CD4-positive, alpha-beta T cell treated with Interleukin-10 for 1 hour (primary cell): ENCODE measurements around the gene DHX57.
A peak's percentile ranks its signal among the peaks of the same experiment; 100 is the strongest.

ENCODE experiments used
- DNase-seq: peaks from one replicate; pipeline ENCODE4 v3.0.0-alpha.2; 2020

DHX57 gene, protein sequence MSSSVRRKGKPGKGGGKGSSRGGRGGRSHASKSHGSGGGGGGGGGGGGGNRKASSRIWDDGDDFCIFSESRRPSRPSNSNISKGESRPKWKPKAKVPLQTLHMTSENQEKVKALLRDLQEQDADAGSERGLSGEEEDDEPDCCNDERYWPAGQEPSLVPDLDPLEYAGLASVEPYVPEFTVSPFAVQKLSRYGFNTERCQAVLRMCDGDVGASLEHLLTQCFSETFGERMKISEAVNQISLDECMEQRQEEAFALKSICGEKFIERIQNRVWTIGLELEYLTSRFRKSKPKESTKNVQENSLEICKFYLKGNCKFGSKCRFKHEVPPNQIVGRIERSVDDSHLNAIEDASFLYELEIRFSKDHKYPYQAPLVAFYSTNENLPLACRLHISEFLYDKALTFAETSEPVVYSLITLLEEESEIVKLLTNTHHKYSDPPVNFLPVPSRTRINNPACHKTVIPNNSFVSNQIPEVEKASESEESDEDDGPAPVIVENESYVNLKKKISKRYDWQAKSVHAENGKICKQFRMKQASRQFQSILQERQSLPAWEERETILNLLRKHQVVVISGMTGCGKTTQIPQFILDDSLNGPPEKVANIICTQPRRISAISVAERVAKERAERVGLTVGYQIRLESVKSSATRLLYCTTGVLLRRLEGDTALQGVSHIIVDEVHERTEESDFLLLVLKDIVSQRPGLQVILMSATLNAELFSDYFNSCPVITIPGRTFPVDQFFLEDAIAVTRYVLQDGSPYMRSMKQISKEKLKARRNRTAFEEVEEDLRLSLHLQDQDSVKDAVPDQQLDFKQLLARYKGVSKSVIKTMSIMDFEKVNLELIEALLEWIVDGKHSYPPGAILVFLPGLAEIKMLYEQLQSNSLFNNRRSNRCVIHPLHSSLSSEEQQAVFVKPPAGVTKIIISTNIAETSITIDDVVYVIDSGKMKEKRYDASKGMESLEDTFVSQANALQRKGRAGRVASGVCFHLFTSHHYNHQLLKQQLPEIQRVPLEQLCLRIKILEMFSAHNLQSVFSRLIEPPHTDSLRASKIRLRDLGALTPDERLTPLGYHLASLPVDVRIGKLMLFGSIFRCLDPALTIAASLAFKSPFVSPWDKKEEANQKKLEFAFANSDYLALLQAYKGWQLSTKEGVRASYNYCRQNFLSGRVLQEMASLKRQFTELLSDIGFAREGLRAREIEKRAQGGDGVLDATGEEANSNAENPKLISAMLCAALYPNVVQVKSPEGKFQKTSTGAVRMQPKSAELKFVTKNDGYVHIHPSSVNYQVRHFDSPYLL (N-terminal part only)

GRCh38 chr2:38875576-38876367 is at the start of gene DHX57, which contains the start of gene MORN2:
Gene DHX57 (minus strand): TSS chr2:38875934. CDS start chr2:38868405, 7,529 bp downstream.
Gene MORN2 (plus strand): TSS chr2:38875976.
- peak; percentile 81 for DNase-seq

DNA sequence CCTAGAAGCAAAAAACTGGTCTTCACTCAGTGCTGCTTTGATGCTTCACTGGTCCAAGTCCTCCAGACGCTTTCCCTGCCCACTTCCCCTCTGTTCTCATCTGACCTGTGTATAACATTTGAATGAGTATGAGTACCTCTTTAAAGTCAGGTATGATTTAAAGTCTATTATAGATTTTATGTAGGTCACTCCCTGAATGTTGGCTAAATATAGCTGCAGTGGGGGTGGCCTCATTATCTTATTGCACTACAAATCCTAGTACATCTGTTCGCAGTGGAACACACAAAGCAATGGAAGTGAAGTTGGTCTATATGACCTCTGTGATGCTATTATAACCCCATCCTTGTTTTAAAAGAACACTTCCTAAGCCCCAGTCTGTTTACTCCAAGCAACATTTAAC is 47.2 kb upstream of the DHX57 start:
- DNase-seq = no peak

DNA sequence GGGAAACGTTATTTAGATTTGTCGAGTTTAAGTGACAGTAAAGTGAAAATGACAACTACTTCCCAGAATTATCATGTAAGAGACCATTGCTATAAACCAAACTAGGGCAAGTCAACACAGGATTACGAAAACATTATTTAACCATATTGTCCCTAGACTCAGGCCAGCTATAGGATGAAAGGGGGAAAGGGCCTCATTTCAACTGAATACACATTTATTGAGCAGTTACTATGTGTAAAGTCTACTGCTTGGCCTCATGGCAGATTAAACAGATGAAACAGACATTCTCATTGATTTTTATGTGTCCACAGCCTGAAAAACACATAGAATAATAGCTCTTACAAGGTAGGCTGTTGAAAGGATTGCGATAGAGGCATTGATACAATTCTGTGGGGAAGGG is 46.7 kb upstream of the DHX57 start:
- no peak for DNase-seq

GRCh38 chr2:38912619-38913018 is 36.9 kb upstream of the DHX57 start:
- DNase-seq = no peak

DNA sequence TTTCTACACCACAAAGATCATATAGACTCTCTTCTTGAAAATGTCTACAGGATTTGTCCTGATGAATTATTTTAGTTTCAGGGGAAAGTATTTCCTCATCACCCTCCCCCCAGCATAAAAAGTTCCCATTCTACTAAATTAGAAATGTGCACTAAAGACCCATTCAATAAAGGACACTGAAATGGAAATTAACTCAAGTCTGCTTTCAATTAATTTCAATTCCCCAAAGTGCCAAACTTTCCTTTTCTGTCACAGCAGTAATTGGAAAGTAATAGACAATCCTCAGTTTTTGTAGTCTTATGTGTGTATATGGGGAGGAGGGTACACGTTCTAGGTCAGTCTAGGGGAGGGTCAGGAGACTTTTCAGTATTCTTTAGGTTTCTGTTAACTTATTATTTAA is 35.5 kb upstream of the DHX57 start:
- no peak for DNase-seq

- no peak for DNase-seq
Measured at GRCh38 chr2:38909872-38910271, 34.1 kb upstream of the DHX57 start.

GRCh38 chr2:38907743-38908562 is 32.2 kb upstream of the DHX57 start:
- DNase-seq = no peak

- DNase-seq = no peak
Measured at GRCh38 chr2:38907242-38907641, 31.5 kb upstream of the DHX57 start.

DNA sequence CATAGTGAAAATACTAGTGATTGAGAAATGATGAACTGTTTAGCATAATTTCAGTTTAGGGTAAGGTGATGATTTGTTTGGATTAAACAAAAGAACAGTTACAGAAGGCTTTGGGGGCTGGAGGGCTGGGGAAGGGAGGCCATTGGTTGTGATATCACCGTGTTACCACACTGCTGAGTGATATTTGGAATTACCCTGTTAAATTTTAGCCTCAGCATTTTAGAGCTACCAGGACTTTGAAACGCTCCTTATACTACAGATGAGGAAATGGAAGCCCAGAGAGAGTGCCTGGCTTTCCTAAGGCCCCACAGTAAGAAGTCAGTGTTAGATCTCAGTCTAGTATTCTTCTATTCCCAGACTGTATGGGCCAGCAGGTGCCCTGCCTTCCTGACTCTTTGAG is 29.5 kb upstream of the DHX57 start:
- DNase-seq = no peak

- no peak for DNase-seq
Measured at GRCh38 chr2:38900726-38901125, 25.0 kb upstream of the DHX57 start.

- no peak for DNase-seq
Measured at GRCh38 chr2:38898256-38898655, 22.5 kb upstream of the DHX57 start.

DNA sequence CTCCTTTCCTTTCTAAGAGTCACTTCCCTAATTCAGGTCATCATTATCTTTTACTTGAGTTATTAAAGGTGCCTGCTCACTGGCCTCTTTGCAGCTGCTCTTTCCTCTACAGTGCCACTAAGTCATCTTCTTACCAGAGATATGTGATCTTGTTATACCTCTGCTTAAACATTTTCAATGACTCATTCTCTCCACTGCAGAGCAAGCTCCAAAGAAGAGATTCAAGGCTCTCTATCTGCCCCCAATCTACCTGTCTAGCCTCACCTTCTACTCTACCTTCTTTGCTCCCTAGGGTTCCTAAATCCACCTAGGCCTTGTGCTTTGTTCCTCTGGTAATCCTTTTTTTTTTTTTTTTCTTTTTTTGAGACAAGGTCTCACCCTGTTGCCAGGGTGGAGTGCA is 17.1 kb upstream of the DHX57 start:
- DNase-seq = no peak

GRCh38 chr2:38889575-38889974 is 13.8 kb upstream of the DHX57 start, which contains the start of gene ARHGEF33:
Gene ARHGEF33 (plus strand): TSS chr2:38889875. CDS start chr2:38919448, 29,573 bp downstream.
- DNase-seq = no peak

- no peak for DNase-seq
Measured at GRCh38 chr2:38889045-38889444, 13.3 kb upstream of the DHX57 start.

GRCh38 chr2:38887902-38888554 is 12.3 kb upstream of the DHX57 start:
- no peak for DNase-seq

GRCh38 chr2:38887347-38887746 is 11.6 kb upstream of the DHX57 start:
- DNase-seq = no peak

- no peak for DNase-seq
Measured at GRCh38 chr2:38886063-38886462, 10.3 kb upstream of the DHX57 start.

GRCh38 chr2:38876407-38876806 is 673 bp upstream of the DHX57 start:
- no peak for DNase-seq

DNA sequence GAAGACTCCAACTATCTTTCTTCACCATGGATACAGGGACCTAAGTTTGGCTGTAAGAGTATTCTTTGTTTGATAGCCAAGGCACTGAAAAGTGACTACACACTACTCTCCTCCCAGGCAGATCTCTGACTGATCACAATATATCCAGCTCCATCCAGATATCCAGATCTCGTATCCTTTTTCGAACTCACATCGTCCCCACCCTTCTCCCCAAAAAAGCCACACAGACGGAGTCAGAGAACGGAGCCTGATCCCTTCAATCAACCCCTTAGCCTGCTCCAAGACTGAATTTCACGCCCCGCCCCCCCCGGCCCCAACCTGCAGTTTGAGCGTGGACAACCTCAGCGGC is 533 bp downstream of the DHX57 start:
- no peak for DNase-seq

DNA sequence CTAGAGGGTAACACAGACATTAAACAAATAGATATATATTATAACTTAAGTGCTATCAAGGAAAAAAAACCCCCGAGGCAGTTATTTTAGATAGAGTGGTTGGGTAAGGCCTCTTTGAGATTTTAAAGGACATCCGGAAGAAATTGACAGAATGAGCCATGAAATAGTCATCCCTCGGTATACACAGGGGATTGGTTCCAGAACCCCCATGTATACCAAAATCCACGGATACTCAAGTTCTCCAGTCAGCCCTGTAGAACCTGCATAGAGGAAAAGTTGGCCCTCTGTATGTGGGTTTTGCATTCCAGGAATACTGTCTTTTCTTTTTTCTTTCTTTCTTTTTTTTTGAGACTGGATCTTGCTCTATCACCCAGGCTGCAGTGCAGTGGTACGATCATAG is 2.0 kb downstream of the DHX57 start:
- no peak for DNase-seq

- no peak for DNase-seq
Measured at GRCh38 chr2:38871432-38871831, 4.3 kb downstream of the DHX57 start.
